Ascending aorta (tissue), 2 donors: ENCODE results near the gene STH. TPM values are rescaled to one million over a fixed set of nuclear protein-coding genes. Genes with fewer than 3 reads are reported as not detected.
A peak's percentile ranks its signal among the peaks of the same experiment; 100 is the strongest.

Source experiments
- DNase-seq, 2 donors: peaks; one replicate each; pipeline ENCODE4 v3.0.0-alpha.2; 2019; ENCODE audit warnings: low spot score in 2 of 2
- H3K27ac ChIP-seq, 2 donors: fragments of 200-600 bp; sonication (generic); one replicate each; pipeline ENCODE4 v1.5.1; 2016 to 2017; ENCODE audit warnings: mild to moderate bottlenecking in 1 of 2
- H3K27me3 ChIP-seq: fragments of 200-600 bp; sonication (generic); one replicate; pipeline ENCODE4 v1.5.1; 2017
- H3K36me3 ChIP-seq, 2 donors: fragments of 200-600 bp; sonication (generic); one replicate each; pipeline ENCODE4 v1.5.1; 2016
- H3K4me1 ChIP-seq, 2 donors: fragments of 200-600 bp; sonication (generic); one replicate each; pipeline ENCODE4 v1.5.1; 2016 to 2017; ENCODE audit warnings: mild to moderate bottlenecking in 1 of 2
- H3K4me3 ChIP-seq, 2 donors: fragments of 200-600 bp; sonication (generic); one replicate each; pipeline ENCODE4 v1.5.1; 2016 to 2017; ENCODE audit warnings: mild to moderate bottlenecking in 1 of 2
- H3K9me3 ChIP-seq, 2 donors: fragments of 200-600 bp; sonication (generic); one replicate each; pipeline ENCODE4 v1.5.1; 2016
- CTCF ChIP-seq, 3 experiments: fragments of 200-600 bp in 2 of 3; fragments of 450-650 bp in 1 of 3; sonication (generic) in 2 of 3; IDR thresholded peaks; one replicate each; pipeline ENCODE4 v1.5.1; 2016 to 2019; ENCODE audit warnings: antibody characterized with exemption in 3 of 3, mild to moderate bottlenecking in 1 of 3, moderate library complexity in 1 of 3
- intact Hi-C: fragments of 100-400 bp; cut with DNase I; formaldehyde crosslinking; loops from one replicate; pipeline ENCODE4 v1.15.1; 2023
- total RNA-seq: library from RNA; depleted of rRNA; stranded (reverse); fragments of >200 nt; gene quantifications from one replicate; pipeline ENCODE4 v1.1.0, GENCODE V29; 2016

Gene STH
- total RNA-seq, 1 donor from 2014 or later = not detected

- Histone ChIP-seq H3K4me1 (no peaks in the 10 kb centered on the region), H3K36me3 (peaks cover 0 to 18% of the 10 kb centered on the region in 2 donors), H3K27me3 (no peaks in the 10 kb centered on the region), H3K4me3 (no peak overlapping the region), H3K9me3 (no peaks in the 10 kb centered on the region), H3K27ac (no peak overlapping the region)
- no peak for TF ChIP-seq CTCF (IDR thresholded peaks at IDR 0.05)
- no peak for DNase-seq
- intact Hi-C loops = no loop called here
Observed at GRCh38 chr17:46023783-46024388, 24.8 kb downstream of the STH start.

- no peak for DNase-seq
- Histone ChIP-seq H3K9me3 (no peaks in the 10 kb centered on the region), H3K27me3 (no peaks in the 10 kb centered on the region), H3K4me3 (no peak overlapping the region), H3K36me3 (peaks cover 0 to 18% of the 10 kb centered on the region in 2 donors), H3K27ac (no peak overlapping the region), H3K4me1 (no peaks in the 10 kb centered on the region)
- no peak for TF ChIP-seq CTCF (IDR thresholded peaks at IDR 0.05)
- intact Hi-C loops = no loop called here
Observed at GRCh38 chr17:46024590-46024989, 25.5 kb downstream of the STH start.

- DNase-seq = no peak
- Histone ChIP-seq H3K27me3 (no peaks in the 10 kb centered on the region), H3K4me1 (no peaks in the 10 kb centered on the region), H3K36me3 (peaks cover 0 to 18% of the 10 kb centered on the region in 2 donors), H3K4me3 (no peak overlapping the region), H3K27ac (peak overlapping the region in 1 of 2 donors; percentile 33), H3K9me3 (no peaks in the 10 kb centered on the region)
- intact Hi-C loops = no loop called here
- TF ChIP-seq CTCF (IDR thresholded peaks at IDR 0.05) = no peak
Observed at GRCh38 chr17:46025060-46025459, 26.0 kb downstream of the STH start.

GRCh38 chr17:46025510-46026165 lies 26.6 kb downstream of the STH start:
- no peak for TF ChIP-seq CTCF (IDR thresholded peaks at IDR 0.05)
- no peak for DNase-seq
- Histone ChIP-seq H3K36me3 (peaks cover 5 to 24% of the 10 kb centered on the region in 2 donors), H3K4me3 (no peak overlapping the region), H3K27ac (peak overlapping the region in 1 of 2 donors; percentile 33), H3K9me3 (no peaks in the 10 kb centered on the region), H3K27me3 (no peaks in the 10 kb centered on the region), H3K4me1 (no peaks in the 10 kb centered on the region)
- intact Hi-C loops = no loop called here

- H3K36me3 ChIP-seq = peaks cover 13 to 32% of the 10 kb centered on the region in 2 donors
- no peaks in the 10 kb centered on the region for H3K4me1 ChIP-seq
- intact Hi-C loops = no loop called here
- H3K9me3 ChIP-seq = no peaks in the 10 kb centered on the region
- H3K27me3 ChIP-seq = no peaks in the 10 kb centered on the region
- peak overlapping the region in 1 of 2 donors; percentile 23 for H3K27ac ChIP-seq
- no peak overlapping the region for H3K4me3 ChIP-seq
- DNase-seq = no peak
- TF ChIP-seq CTCF (IDR thresholded peaks at IDR 0.05) = no peak
Observed at GRCh38 chr17:46026166-46027047, 27.4 kb downstream of the STH start.
